Loucy (cell line): ENCODE data around the gene ARF5.

Experiments
- H2AFZ ChIP-seq: fragments of 200-600 bp; sonication (generic); 2 replicates; pipeline ENCODE4 v1.6.0; 2016; ENCODE audit warnings: antibody characterized with exemption, mild to moderate bottlenecking, low read length, moderate library complexity
- H3F3A ChIP-seq: fragments of 200-600 bp; 2 replicates; pipeline ENCODE4 v1.6.0; 2016; ENCODE audit warnings: antibody characterized with exemption, low read depth, mild to moderate bottlenecking
- H3K27me3 ChIP-seq: fragments of 200-600 bp; sonication (generic); 2 replicates; pipeline ENCODE4 v1.6.1; 2014; ENCODE audit warnings: low read length, mild to moderate bottlenecking; ENCODE audit not compliant: insufficient read depth, poor library complexity, severe bottlenecking
- H3K36me3 ChIP-seq: fragments of 200-600 bp; sonication (generic); 2 replicates; pipeline ENCODE4 v1.6.1; 2016; ENCODE audit warnings: low read length; ENCODE audit not compliant: insufficient read depth
- H3K4me1 ChIP-seq: fragments of 200-600 bp; sonication (generic); 2 replicates; pipeline ENCODE4 v1.5.1; 2014; ENCODE audit warnings: low read length, mild to moderate bottlenecking; ENCODE audit not compliant: insufficient read depth, poor library complexity, severe bottlenecking
- H3K4me2 ChIP-seq: fragments of 200-600 bp; sonication (generic); 2 replicates; pipeline ENCODE4 v1.6.0; 2014; ENCODE audit warnings: antibody characterized with exemption, low read length, low read depth, mild to moderate bottlenecking; ENCODE audit not compliant: poor library complexity, severe bottlenecking
- H3K4me3 ChIP-seq: fragments of 200-600 bp; sonication (generic); 2 replicates; pipeline ENCODE4 v1.5.1; 2014; ENCODE audit warnings: low read length, mild to moderate bottlenecking, mixed read lengths; ENCODE audit not compliant: poor library complexity, severe bottlenecking
- H3K79me2 ChIP-seq: fragments of 200-600 bp; sonication (generic); 2 replicates; pipeline ENCODE4 v1.6.1; 2014; ENCODE audit warnings: low read length; ENCODE audit not compliant: insufficient read depth
- H3K9ac ChIP-seq: fragments of 200-600 bp; sonication (generic); 2 replicates; pipeline ENCODE4 v1.6.0; 2014; ENCODE audit warnings: mild to moderate bottlenecking, low read depth, low read length, moderate library complexity; ENCODE audit not compliant: poor library complexity, severe bottlenecking
- H3K9me2 ChIP-seq: fragments of 200-600 bp; sonication (generic); replicated peaks from 2 replicates; pipeline ENCODE4 v1.6.1; 2016; ENCODE audit warnings: low read depth, low read length, mixed read lengths
- H3K9me3 ChIP-seq: fragments of 200-600 bp; sonication (generic); 2 replicates; pipeline ENCODE4 v1.6.1; 2014; ENCODE audit warnings: mild to moderate bottlenecking, antibody characterized with exemption, low read length, low read depth; ENCODE audit not compliant: insufficient read depth
- H4K20me1 ChIP-seq: fragments of 200-600 bp; sonication (generic); 2 replicates; pipeline ENCODE4 v1.6.0; 2014; ENCODE audit warnings: antibody characterized with exemption, low read length, mild to moderate bottlenecking; ENCODE audit not compliant: insufficient read depth, poor library complexity, severe bottlenecking
- EZH2phosphoT487 ChIP-seq: fragments of 200-600 bp; IDR thresholded peaks from 2 replicates; pipeline ENCODE4 v1.6.1; 2018; ENCODE audit warnings: antibody characterized with exemption, mild to moderate bottlenecking, moderate library complexity, borderline replicate concordance
- TF ChIP-seq, protein P1 (sequence below): fragments of 200-600 bp; sonication (generic); conservative IDR thresholded peaks from 2 replicates; pipeline ENCODE4 v1.5.1; 2014; ENCODE audit warnings: mild to moderate bottlenecking, antibody characterized with exemption, low read length

The ARF5 gene

DNA sequence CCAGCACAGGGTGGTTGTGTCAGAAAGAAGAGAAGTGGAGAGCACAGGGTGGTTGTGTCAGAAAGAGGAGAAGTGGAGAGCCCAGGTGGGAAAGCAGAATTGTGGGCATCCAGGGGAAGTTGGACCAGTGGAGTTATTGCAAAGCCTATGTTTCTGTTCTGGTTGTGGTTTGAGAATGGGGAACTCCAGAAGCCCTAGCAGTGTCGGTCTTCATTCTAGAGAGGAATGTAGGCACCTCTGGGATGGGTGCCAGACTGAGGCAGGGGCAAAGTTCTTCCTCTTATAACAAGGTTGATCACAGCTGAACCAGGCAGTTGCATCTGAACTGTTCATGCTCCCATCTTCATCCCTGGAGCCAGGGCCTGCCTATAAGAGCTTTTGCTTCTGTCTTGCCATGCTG is 6.3 kb downstream of the ARF5 start:
- Histone ChIP-seq H3K4me2 (no peak overlapping the region), H4K20me1 (peaks cover 6% of the 10 kb centered on the region), H3K36me3 (peaks cover 7% of the 10 kb centered on the region; the same call in 1 of the 2 replicates), H2AFZ (no peak overlapping the region), H3K79me2 (peaks cover 6% of the 10 kb centered on the region), H3K9me2 (no peaks in the 10 kb centered on the region), H3F3A (no peaks in the 10 kb centered on the region), H3K27me3 (no peaks in the 10 kb centered on the region), H3K4me1 (peaks cover 7% of the 10 kb centered on the region), H3K4me3 (no peak overlapping the region), H3K9me3 (no peaks in the 10 kb centered on the region), H3K9ac (no peak overlapping the region)
- TF ChIP-seq EZH2phosphoT487 = no peak
- TF ChIP-seq, protein P1, sequence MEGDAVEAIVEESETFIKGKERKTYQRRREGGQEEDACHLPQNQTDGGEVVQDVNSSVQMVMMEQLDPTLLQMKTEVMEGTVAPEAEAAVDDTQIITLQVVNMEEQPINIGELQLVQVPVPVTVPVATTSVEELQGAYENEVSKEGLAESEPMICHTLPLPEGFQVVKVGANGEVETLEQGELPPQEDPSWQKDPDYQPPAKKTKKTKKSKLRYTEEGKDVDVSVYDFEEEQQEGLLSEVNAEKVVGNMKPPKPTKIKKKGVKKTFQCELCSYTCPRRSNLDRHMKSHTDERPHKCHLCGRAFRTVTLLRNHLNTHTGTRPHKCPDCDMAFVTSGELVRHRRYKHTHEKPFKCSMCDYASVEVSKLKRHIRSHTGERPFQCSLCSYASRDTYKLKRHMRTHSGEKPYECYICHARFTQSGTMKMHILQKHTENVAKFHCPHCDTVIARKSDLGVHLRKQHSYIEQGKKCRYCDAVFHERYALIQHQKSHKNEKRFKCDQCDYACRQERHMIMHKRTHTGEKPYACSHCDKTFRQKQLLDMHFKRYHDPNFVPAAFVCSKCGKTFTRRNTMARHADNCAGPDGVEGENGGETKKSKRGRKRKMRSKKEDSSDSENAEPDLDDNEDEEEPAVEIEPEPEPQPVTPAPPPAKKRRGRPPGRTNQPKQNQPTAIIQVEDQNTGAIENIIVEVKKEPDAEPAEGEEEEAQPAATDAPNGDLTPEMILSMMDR = no peak

DNA sequence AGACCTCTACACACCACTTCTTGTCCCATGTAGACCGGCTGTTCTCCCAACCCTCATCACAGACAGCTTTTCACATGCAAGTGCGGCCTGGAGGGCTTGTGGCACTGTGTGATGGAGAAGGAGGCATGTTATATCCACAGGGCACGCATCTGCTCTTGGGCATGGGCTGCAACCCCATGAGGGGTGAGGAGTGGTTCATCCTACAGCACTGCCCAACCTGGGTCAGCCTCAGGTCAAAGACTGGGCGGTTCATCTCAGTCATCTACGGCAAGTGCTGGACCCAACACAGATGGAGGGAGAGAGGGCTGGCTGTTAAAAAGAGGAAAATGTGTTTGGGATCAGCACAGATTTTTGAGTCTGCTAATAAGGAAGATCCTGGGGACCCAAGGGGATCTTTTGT is 7.5 kb downstream of the ARF5 start:
- Histone ChIP-seq H3K9ac (no peak overlapping the region), H3K36me3 (peaks cover 7% of the 10 kb centered on the region; the same call in 1 of the 2 replicates), H3F3A (no peaks in the 10 kb centered on the region), H3K4me3 (no peak overlapping the region), H4K20me1 (no peaks in the 10 kb centered on the region), H3K4me2 (no peak overlapping the region), H3K4me1 (no peaks in the 10 kb centered on the region), H3K9me3 (no peaks in the 10 kb centered on the region), H3K27me3 (no peaks in the 10 kb centered on the region), H2AFZ (no peak overlapping the region), H3K9me2 (no peaks in the 10 kb centered on the region), H3K79me2 (no peaks in the 10 kb centered on the region)
- TF ChIP-seq, protein P1 = no peak
- TF ChIP-seq EZH2phosphoT487 = no peak

DNA sequence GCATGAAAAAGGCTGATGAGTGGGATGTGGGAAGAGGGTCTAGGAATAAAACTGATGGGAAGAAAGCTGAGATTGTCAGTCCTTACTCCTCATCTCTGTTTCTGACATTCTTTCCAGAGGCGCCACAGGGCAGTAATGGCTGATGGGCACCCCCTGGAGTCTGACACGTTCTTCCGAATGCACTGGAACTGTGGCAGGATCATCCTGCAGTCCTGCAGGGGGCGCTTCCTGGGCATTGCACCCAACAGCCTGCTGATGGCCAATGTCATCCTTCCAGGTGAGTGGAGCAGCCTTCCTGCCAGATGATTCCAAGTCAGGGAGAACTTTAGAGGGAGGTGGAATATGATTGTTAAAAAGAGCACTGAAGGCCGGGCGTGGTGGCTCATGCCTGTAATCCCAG is 10.1 kb downstream of the ARF5 start:
- Histone ChIP-seq H3K4me1 (no peaks in the 10 kb centered on the region), H3K9ac (no peak overlapping the region), H3K9me3 (no peaks in the 10 kb centered on the region), H3F3A (no peaks in the 10 kb centered on the region), H3K4me2 (no peak overlapping the region), H2AFZ (no peak overlapping the region), H3K9me2 (no peaks in the 10 kb centered on the region), H3K36me3 (no peaks in the 10 kb centered on the region), H3K4me3 (no peak overlapping the region), H3K79me2 (no peaks in the 10 kb centered on the region), H4K20me1 (no peaks in the 10 kb centered on the region), H3K27me3 (no peaks in the 10 kb centered on the region)
- TF ChIP-seq, protein P1 = peak; percentile 51
- no peak for TF ChIP-seq EZH2phosphoT487
